Ishikawa (cell line): ENCODE data around the gene ZNF18.

Experiments used
- CEBPB ChIP-seq: IDR thresholded peaks from 2 replicates; pipeline ENCODE4 v1.6.1; 2012
- CREB1 ChIP-seq: IDR thresholded peaks from 2 replicates; pipeline ENCODE4 v1.6.1; 2012; ENCODE audit warnings: low read depth
- EGR1 ChIP-seq: IDR thresholded peaks from 2 replicates; pipeline ENCODE4 v1.6.1; 2012
- EP300 ChIP-seq: IDR thresholded peaks from 2 replicates; pipeline ENCODE4 v1.6.1; 2012; ENCODE audit warnings: borderline replicate concordance
- FOXM1 ChIP-seq: IDR thresholded peaks from 2 replicates; pipeline ENCODE4 v1.6.1; 2012; ENCODE audit warnings: low read depth, borderline replicate concordance
- MAX ChIP-seq: IDR thresholded peaks from 2 replicates; pipeline ENCODE4 v1.6.1; 2012
- NFIC ChIP-seq: IDR thresholded peaks from 2 replicates; pipeline ENCODE4 v1.6.1; 2012
- RAD21 ChIP-seq: IDR thresholded peaks from 2 replicates; pipeline ENCODE4 v1.6.1; 2012; ENCODE audit warnings: low read depth
- REST ChIP-seq: IDR thresholded peaks from 2 replicates; pipeline ENCODE4 v1.6.1; 2012; ENCODE audit warnings: low read depth, mild to moderate bottlenecking
- TAF1 ChIP-seq: IDR thresholded peaks from 2 replicates; pipeline ENCODE4 v1.6.1; 2012; ENCODE audit warnings: low read depth, mild to moderate bottlenecking
- TCF12 ChIP-seq: IDR thresholded peaks from 2 replicates; pipeline ENCODE4 v1.6.1; 2012; ENCODE audit warnings: low read depth
- TEAD4 ChIP-seq: IDR thresholded peaks from 2 replicates; pipeline ENCODE4 v1.6.1; 2012
- USF1 ChIP-seq: IDR thresholded peaks from 2 replicates; pipeline ENCODE4 v1.6.1; 2012
- YY1 ChIP-seq: IDR thresholded peaks from 2 replicates; pipeline ENCODE4 v1.6.1; 2012; ENCODE audit warnings: low read depth
- ZBTB7A ChIP-seq: IDR thresholded peaks from 2 replicates; pipeline ENCODE4 v1.6.1; 2012; ENCODE audit warnings: low read depth

ZNF18 gene

GRCh38 chr17:12027658-12028057 lies 30.4 kb upstream of the ZNF18 start:
- no peak for TF ChIP-seq USF1
- TF ChIP-seq ZBTB7A: no peak
- TF ChIP-seq TAF1: no peak
- TF ChIP-seq RAD21: no peak
- TF ChIP-seq TEAD4: no peak
- TF ChIP-seq FOXM1: no peak

GRCh38 chr17:12024327-12024726 lies 27.1 kb upstream of the ZNF18 start:
- TF ChIP-seq EGR1 (no peak), CREB1 (no peak), TCF12 (no peak), YY1 (no peak), TEAD4 (no peak), CEBPB (no peak), FOXM1 (no peak), RAD21 (no peak)

GRCh38 chr17:12022310-12022709 lies 25.0 kb upstream of the ZNF18 start:
- TF ChIP-seq USF1: no peak
- TF ChIP-seq TCF12: no peak
- TF ChIP-seq RAD21: no peak
- no peak for TF ChIP-seq TEAD4
- no peak for TF ChIP-seq CEBPB
- no peak for TF ChIP-seq ZBTB7A
- no peak for TF ChIP-seq MAX
- TF ChIP-seq REST: no peak
- TF ChIP-seq FOXM1: no peak
- no peak for TF ChIP-seq CREB1
- TF ChIP-seq EGR1: no peak
- TF ChIP-seq NFIC: no peak
- no peak for TF ChIP-seq TAF1
- TF ChIP-seq YY1: no peak
- TF ChIP-seq EP300: no peak

- no peak for TF ChIP-seq TCF12
- no peak for TF ChIP-seq TAF1
- no peak for TF ChIP-seq FOXM1
- TF ChIP-seq REST: no peak
- no peak for TF ChIP-seq YY1
- TF ChIP-seq TEAD4: no peak
- TF ChIP-seq NFIC: no peak
- TF ChIP-seq EGR1: no peak
- TF ChIP-seq MAX: no peak
- no peak for TF ChIP-seq CEBPB
- TF ChIP-seq ZBTB7A: no peak
- no peak for TF ChIP-seq EP300
- no peak for TF ChIP-seq CREB1
- no peak for TF ChIP-seq RAD21
- no peak for TF ChIP-seq USF1
Measured at GRCh38 chr17:12021623-12022140, 24.4 kb upstream of the ZNF18 start.

GRCh38 chr17:12020642-12021622 lies 23.7 kb upstream of the ZNF18 start, which contains the start of gene MAP2K4:
Gene MAP2K4 (plus strand): TSS chr17:12020877. CDS start chr17:12020887, 10 bp downstream.
- TF ChIP-seq YY1 (peak; percentile 87), USF1 (no peak), CEBPB (no peak), TAF1 (peak; percentile 83), EGR1 (peak; percentile 27; the same call in 1 of the 2 replicates), MAX (peak; percentile 21; the same call in 1 of the 2 replicates)
